ENCODE measurements around the gene GTPBP1.
A peak's percentile ranks its signal among the peaks of the same experiment; 100 is the strongest.

GTPBP1 gene

GRCh38 chr22:38705235-38706100 is at the start of gene GTPBP1:
Gene GTPBP1, plus strand, starts transcription at chr22:38705944. Its CDS starts 12 bp downstream, at chr22:38705956.
- H4K20me1 ChIP-seq (ENCODE audit: low read depth, low read length) = peaks cover 5% of the 10 kb centered on the region; the same call in 1 of the 2 replicates
- peaks cover 47% of the 10 kb centered on the region for H3K79me2 ChIP-seq (ENCODE audit: insufficient read depth, low read length)
- H3K27me3 ChIP-seq (ENCODE audit: low read length) = no peaks in the 10 kb centered on the region
- H3F3A ChIP-seq (ENCODE audit: insufficient read depth) = 0 out of 2 replicates have a peak, but pooled peaks cover 4% of the 10 kb centered on the region
- no peaks in the 10 kb centered on the region for H3K9me3 ChIP-seq (ENCODE audit: insufficient read depth, low read length)
- H3K9me2 ChIP-seq (replicated peaks; ENCODE audit: insufficient read depth, low read length) = no peaks in the 10 kb centered on the region
- H3K9ac ChIP-seq (ENCODE audit: low read length) = peak within 1 kb of the TSS; percentile 83
- H2AFZ ChIP-seq (ENCODE audit: low read depth, low read length, severe bottlenecking) = peak within 1 kb of the TSS; percentile 66
- H3K4me3 ChIP-seq (ENCODE audit: insufficient read depth, low read length, poor library complexity, severe bottlenecking) = peak within 1 kb of the TSS; percentile 82
- TF ChIP-seq CTCF (IDR thresholded peaks at IDR 0.05; ENCODE audit: insufficient read depth, low read length, poor library complexity, severe bottlenecking) = no peak
- TF ChIP-seq EZH2phosphoT487 (conservative IDR thresholded peaks at IDR 0.05; ENCODE audit: low read length) = no peak
- no peaks in the 10 kb centered on the region for H3K36me3 ChIP-seq (ENCODE audit: low read length)
- peak within 1 kb of the TSS; percentile 80 for H3K4me2 ChIP-seq (ENCODE audit: low read depth, low read length, poor library complexity, severe bottlenecking)
- peak within 1 kb of the TSS; percentile 56 for H3K27ac ChIP-seq (ENCODE audit: low read depth, low read length)

- Histone ChIP-seq H3K36me3 (ENCODE audit: low read length) (no peaks in the 10 kb centered on the region), H3K27ac (ENCODE audit: low read depth, low read length) (peak within 1 kb of the TSS; percentile 68), H3K9me2 (replicated peaks; ENCODE audit: insufficient read depth, low read length) (no peaks in the 10 kb centered on the region), H4K20me1 (ENCODE audit: low read depth, low read length) (no peaks in the 10 kb centered on the region), H3F3A (ENCODE audit: insufficient read depth) (peaks cover 4% of the 10 kb centered on the region; the same call in 1 of the 2 replicates), H3K9ac (ENCODE audit: low read length) (peak within 1 kb of the TSS; percentile 74), H3K27me3 (ENCODE audit: low read length) (no peaks in the 10 kb centered on the region), H3K4me2 (ENCODE audit: low read depth, low read length, poor library complexity, severe bottlenecking) (peak within 1 kb of the TSS; percentile 92), H3K4me3 (ENCODE audit: insufficient read depth, low read length, poor library complexity, severe bottlenecking) (peak within 1 kb of the TSS; percentile 88), H3K79me2 (ENCODE audit: insufficient read depth, low read length) (no peaks in the 10 kb centered on the region), H2AFZ (ENCODE audit: low read depth, low read length, severe bottlenecking) (peak within 1 kb of the TSS; percentile 98), H3K9me3 (ENCODE audit: insufficient read depth, low read length) (no peaks in the 10 kb centered on the region)
- TF ChIP-seq EZH2phosphoT487 (conservative IDR thresholded peaks at IDR 0.05; ENCODE audit: low read length) = no peak
- no peak for TF ChIP-seq CTCF (IDR thresholded peaks at IDR 0.05; ENCODE audit: insufficient read depth, low read length, poor library complexity, severe bottlenecking)
Observed at GRCh38 chr22:38656256-38657044, 49.3 kb upstream of the GTPBP1 start, which contains the start of the genes CBY1 and FAM227A. Gene CBY1, plus strand, starts transcription at chr22:38656638. Its CDS starts 11,417 bp downstream, at chr22:38668055. Gene FAM227A, minus strand, starts transcription at chr22:38656392. Its CDS starts 6,224 bp downstream, at chr22:38650168.

- Histone ChIP-seq H3K27me3 (ENCODE audit: low read length) (no peaks in the 10 kb centered on the region), H4K20me1 (ENCODE audit: low read depth, low read length) (no peaks in the 10 kb centered on the region), H3K27ac (ENCODE audit: low read depth, low read length) (0 out of 2 replicates have a peak overlapping the region, but pooled peaks have one; percentile 68), H3K79me2 (ENCODE audit: insufficient read depth, low read length) (no peaks in the 10 kb centered on the region), H3K9me3 (ENCODE audit: insufficient read depth, low read length) (no peaks in the 10 kb centered on the region), H3F3A (ENCODE audit: insufficient read depth) (peaks cover 4% of the 10 kb centered on the region; the same call in 1 of the 2 replicates), H3K4me2 (ENCODE audit: low read depth, low read length, poor library complexity, severe bottlenecking) (peak overlapping the region; percentile 92), H2AFZ (ENCODE audit: low read depth, low read length, severe bottlenecking) (peak overlapping the region; percentile 98), H3K36me3 (ENCODE audit: low read length) (no peaks in the 10 kb centered on the region), H3K9ac (ENCODE audit: low read length) (peak overlapping the region; percentile 74), H3K4me3 (ENCODE audit: insufficient read depth, low read length, poor library complexity, severe bottlenecking) (peak overlapping the region; percentile 88), H3K9me2 (replicated peaks; ENCODE audit: insufficient read depth, low read length) (no peaks in the 10 kb centered on the region)
- TF ChIP-seq EZH2phosphoT487 (conservative IDR thresholded peaks at IDR 0.05; ENCODE audit: low read length) = no peak
- no peak for TF ChIP-seq CTCF (IDR thresholded peaks at IDR 0.05; ENCODE audit: insufficient read depth, low read length, poor library complexity, severe bottlenecking)
Observed at GRCh38 chr22:38657045-38657909, 48.5 kb upstream of the GTPBP1 start.

All from SU-DHL-6 (cell line).